ENCODE measurements around the gene BFSP2.

Gene BFSP2

DNA sequence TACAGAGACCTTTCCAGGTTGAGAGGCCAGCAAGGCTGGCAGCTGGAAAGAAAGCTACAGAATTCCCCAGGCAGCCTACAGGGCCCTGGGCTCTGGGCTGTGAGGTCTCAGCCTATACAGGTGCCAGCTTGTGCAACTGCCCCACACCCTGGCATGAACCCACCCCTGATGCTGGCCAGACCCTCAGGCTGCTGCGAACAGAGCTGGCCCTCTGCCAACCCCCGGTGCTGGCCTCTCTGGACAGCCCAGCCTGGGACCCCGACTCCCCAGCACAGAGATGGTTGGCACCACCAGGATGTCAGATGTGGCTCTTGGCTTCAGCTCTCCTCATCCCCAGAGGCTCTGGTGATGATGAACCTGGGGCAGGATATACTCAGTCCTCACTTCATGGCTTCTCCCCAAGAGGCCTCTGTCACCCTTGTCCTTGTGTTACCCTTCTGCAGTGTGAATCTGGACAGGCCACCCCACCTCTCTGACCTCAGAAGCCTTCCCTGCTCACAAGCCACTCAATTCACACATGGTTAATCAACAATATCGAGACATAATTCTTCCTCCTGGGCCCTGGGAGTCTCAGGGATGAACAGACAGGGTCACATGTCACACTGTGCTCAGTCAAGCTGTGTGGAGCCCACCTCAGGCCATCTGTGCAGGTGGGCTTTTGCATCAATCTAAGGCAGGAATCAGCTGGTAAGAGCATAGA lies 11.0 kb upstream of the BFSP2 start:
- no peak for DNase-seq (ENCODE audit: low spot score in 2 of 2)
- no peaks in the 10 kb centered on the region for H3K36me3 ChIP-seq (replicated peaks)
- no peaks in the 10 kb centered on the region for H3K9me3 ChIP-seq
- H3K27me3 ChIP-seq (ENCODE audit: low read depth) = no peaks in the 10 kb centered on the region
- in situ Hi-C loops (cut with MboI; ENCODE audit: low sequenced_read_pairs) = no loop called here
- no peaks in the 10 kb centered on the region for H3K4me1 ChIP-seq
- no peak overlapping the region for H3K4me3 ChIP-seq

DNA sequence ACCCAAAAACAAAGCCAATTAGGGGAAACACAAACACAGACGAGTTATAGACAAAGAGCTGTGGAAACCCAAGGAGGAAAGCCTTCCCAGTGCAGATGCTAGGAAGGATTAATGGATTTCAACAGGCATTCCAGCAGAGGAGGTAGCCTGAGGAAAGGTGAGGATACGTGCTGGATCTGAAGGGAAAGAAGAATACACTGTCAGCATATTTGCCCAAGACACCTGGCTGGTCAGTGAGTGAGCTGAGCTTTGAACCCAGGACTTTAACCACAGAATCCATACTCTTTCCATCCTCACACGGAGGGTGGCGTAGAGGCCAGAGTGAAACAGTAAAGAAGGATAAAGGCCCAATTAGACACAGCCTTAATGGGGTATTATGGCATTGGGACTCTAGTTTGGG lies 9.1 kb upstream of the BFSP2 start:
- no peak for DNase-seq (ENCODE audit: low spot score in 2 of 2)
- H3K27me3 ChIP-seq (ENCODE audit: low read depth) = peaks cover 6% of the 10 kb centered on the region
- H3K36me3 ChIP-seq (replicated peaks) = no peaks in the 10 kb centered on the region
- H3K4me1 ChIP-seq = no peaks in the 10 kb centered on the region
- H3K4me3 ChIP-seq = no peak overlapping the region
- in situ Hi-C loops (cut with MboI; ENCODE audit: low sequenced_read_pairs) = no loop called here
- H3K9me3 ChIP-seq = no peaks in the 10 kb centered on the region

DNA sequence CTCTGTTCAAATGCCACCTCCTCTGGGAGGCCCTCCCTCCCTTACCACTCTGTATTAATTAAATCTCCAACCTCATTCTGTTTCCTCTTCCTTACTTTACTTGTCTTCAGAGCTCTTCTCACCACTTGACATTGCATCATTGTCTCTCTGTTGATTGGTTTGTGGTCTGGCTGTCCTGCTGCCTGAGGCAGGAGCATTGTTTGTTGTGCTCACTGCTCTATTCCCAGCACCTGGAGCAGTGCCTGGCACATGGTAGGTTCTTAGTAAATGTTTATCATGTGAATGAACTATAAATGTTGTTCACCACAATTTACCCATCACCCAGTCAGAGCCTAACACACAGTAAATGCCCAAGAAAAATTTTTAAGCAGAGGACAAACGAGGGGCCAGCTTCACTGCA lies 6.7 kb upstream of the BFSP2 start:
- in situ Hi-C loops (cut with MboI; ENCODE audit: low sequenced_read_pairs) = no loop called here
- Histone ChIP-seq H3K27me3 (ENCODE audit: low read depth) (peaks cover 14% of the 10 kb centered on the region), H3K9me3 (no peaks in the 10 kb centered on the region), H3K4me1 (no peaks in the 10 kb centered on the region), H3K36me3 (replicated peaks) (no peaks in the 10 kb centered on the region), H3K4me3 (no peak overlapping the region)
- DNase-seq (ENCODE audit: low spot score in 2 of 2) = no peak

GRCh38 chr3:133393691-133394474 lies 6.0 kb upstream of the BFSP2 start:
- in situ Hi-C loops (cut with MboI; ENCODE audit: low sequenced_read_pairs) = no loop called here

DNA sequence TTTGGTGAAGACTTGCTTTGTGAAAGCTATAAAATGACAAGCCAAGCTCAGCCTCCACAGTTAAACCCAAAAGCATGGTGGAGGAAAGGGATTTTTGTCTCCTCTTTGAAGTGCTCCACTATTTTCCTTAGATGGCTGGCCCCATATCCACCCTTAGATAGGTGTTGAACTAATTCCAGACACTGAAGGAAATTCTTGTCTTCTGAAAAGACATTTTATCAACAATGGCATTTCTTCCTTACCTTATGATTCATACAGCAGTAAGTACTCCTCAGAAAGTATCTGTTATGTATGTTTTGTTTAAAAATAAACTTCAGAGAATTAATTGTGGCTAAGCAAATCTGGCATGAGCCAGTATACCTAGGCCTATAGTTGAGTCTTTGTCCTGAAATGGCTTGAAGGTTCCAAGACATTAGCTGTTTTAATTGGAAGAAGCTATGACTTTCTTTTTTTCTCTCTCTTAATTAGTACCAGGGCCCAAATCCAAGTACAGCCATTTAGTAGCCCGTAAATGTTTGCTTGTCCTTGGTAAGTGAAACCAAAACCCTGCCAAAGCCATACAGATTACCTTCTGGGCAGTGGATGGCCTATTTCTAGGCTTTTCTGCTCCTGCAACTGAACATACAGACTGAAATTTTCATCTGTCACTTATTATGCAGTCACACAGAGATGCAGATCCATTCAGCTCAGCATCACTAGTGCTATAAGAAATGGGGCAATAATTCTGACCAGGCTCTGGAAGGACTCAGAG lies 5.1 kb upstream of the BFSP2 start:
- H3K9me3 ChIP-seq = no peaks in the 10 kb centered on the region
- DNase-seq (ENCODE audit: low spot score in 2 of 2) = no peak
- H3K4me3 ChIP-seq = no peak overlapping the region
- H3K4me1 ChIP-seq = no peaks in the 10 kb centered on the region
- in situ Hi-C loops (cut with MboI; ENCODE audit: low sequenced_read_pairs) = no loop called here
- H3K27me3 ChIP-seq (ENCODE audit: low read depth) = peaks cover 14% of the 10 kb centered on the region
- no peaks in the 10 kb centered on the region for H3K36me3 ChIP-seq (replicated peaks)

More at GRCh38 chr3:133393691-133394474, 6.0 kb upstream of the BFSP2 start:
- Histone ChIP-seq H3K36me3 (replicated peaks) (no peaks in the 10 kb centered on the region), H3K27me3 (ENCODE audit: low read depth) (peaks cover 14% of the 10 kb centered on the region), H3K4me3 (no peak overlapping the region), H3K4me1 (no peaks in the 10 kb centered on the region), H3K9me3 (no peaks in the 10 kb centered on the region)
- DNase-seq (ENCODE audit: low spot score in 2 of 2) = no peak

- in situ Hi-C loops (cut with MboI; ENCODE audit: low sequenced_read_pairs) = no loop called here
- H3K36me3 ChIP-seq (replicated peaks) = no peaks in the 10 kb centered on the region
These were observed 3.0 kb upstream of the BFSP2 start for GRCh38 chr3:133396906-133397305.

GRCh38 chr3:133401374-133402135 lies 1.7 kb downstream of the BFSP2 start:
- no peak for DNase-seq (ENCODE audit: low spot score in 2 of 2)
- Histone ChIP-seq H3K9me3 (no peaks in the 10 kb centered on the region), H3K36me3 (replicated peaks) (no peaks in the 10 kb centered on the region), H3K4me1 (no peaks in the 10 kb centered on the region), H3K4me3 (no peak overlapping the region), H3K27me3 (ENCODE audit: low read depth) (peaks cover 5% of the 10 kb centered on the region; the same call in 1 of the 2 replicates)
- in situ Hi-C loops (cut with MboI; ENCODE audit: low sequenced_read_pairs) = no loop called here

More at GRCh38 chr3:133396906-133397305, 3.0 kb upstream of the BFSP2 start:
- DNase-seq (ENCODE audit: low spot score in 2 of 2) = no peak
- Histone ChIP-seq H3K4me1 (no peaks in the 10 kb centered on the region), H3K4me3 (no peak overlapping the region), H3K9me3 (no peaks in the 10 kb centered on the region), H3K27me3 (ENCODE audit: low read depth) (peaks cover 14% of the 10 kb centered on the region)

DNA sequence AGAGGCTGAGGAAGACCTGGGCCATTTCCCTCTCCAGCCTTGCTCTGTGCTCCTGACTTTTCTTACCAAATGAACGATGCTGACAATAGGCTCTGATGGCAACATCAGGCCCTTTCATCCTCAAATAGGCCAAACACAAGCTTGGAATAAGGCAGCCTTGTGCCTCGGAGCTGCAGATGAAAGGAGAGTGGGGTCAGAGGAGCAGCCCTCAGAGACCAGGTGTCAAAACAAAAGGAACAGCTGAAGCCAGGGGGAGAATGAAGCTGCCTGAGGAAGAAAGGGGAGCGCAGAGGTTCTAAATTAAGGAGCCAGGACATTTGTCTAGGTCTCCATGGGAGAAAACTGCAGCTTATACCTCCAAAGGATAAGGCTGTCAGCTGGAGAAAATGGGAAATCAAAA lies 5.1 kb downstream of the BFSP2 start:
- Histone ChIP-seq H3K4me3 (no peak overlapping the region), H3K4me1 (no peaks in the 10 kb centered on the region), H3K9me3 (no peaks in the 10 kb centered on the region), H3K36me3 (replicated peaks) (no peaks in the 10 kb centered on the region), H3K27me3 (ENCODE audit: low read depth) (peaks cover 16% of the 10 kb centered on the region)
- in situ Hi-C loops (cut with MboI; ENCODE audit: low sequenced_read_pairs) = no loop called here
- DNase-seq (ENCODE audit: low spot score in 2 of 2) = no peak

DNA sequence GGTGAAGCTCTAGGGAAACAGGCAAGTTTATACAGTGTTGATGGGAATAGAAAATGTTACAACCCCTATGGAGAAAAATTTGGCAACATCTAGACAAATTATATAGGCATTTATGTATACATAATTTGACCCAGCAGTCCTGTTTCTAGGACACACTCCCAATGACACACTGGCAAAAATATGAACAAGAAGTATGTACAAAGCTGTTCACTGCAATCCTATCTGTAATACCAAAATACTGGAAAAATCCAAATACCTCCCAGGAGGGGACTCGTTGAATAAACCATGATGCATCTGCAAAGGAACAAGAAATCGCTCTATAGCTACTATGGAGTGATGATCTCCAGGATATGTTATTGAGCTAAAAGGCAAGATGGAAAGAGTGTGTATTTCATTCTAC lies 8.5 kb downstream of the BFSP2 start:
- in situ Hi-C loops (cut with MboI; ENCODE audit: low sequenced_read_pairs) = no loop called here
- H3K27me3 ChIP-seq (ENCODE audit: low read depth) = peaks cover 25% of the 10 kb centered on the region
- no peak overlapping the region for H3K4me3 ChIP-seq
- DNase-seq (ENCODE audit: low spot score in 2 of 2) = no peak
- no peaks in the 10 kb centered on the region for H3K36me3 ChIP-seq (replicated peaks)
- no peaks in the 10 kb centered on the region for H3K9me3 ChIP-seq
- no peaks in the 10 kb centered on the region for H3K4me1 ChIP-seq

GRCh38 chr3:133408961-133409360 lies 9.1 kb downstream of the BFSP2 start:
- in situ Hi-C loops (cut with MboI; ENCODE audit: low sequenced_read_pairs) = no loop called here
- DNase-seq (ENCODE audit: low spot score in 2 of 2) = no peak

GRCh38 chr3:133410191-133410892 lies 10.5 kb downstream of the BFSP2 start:
- Histone ChIP-seq H3K9me3 (no peaks in the 10 kb centered on the region), H3K4me3 (no peak overlapping the region), H3K36me3 (replicated peaks) (no peaks in the 10 kb centered on the region), H3K4me1 (no peaks in the 10 kb centered on the region), H3K27me3 (ENCODE audit: low read depth) (peaks cover 25% of the 10 kb centered on the region)
- no peak for DNase-seq (ENCODE audit: low spot score in 2 of 2)
- in situ Hi-C loops (cut with MboI; ENCODE audit: low sequenced_read_pairs) = no loop called here

More at GRCh38 chr3:133408961-133409360, 9.1 kb downstream of the BFSP2 start:
- H3K4me3 ChIP-seq = no peak overlapping the region
- H3K4me1 ChIP-seq = no peaks in the 10 kb centered on the region
- no peaks in the 10 kb centered on the region for H3K36me3 ChIP-seq (replicated peaks)
- peaks cover 25% of the 10 kb centered on the region for H3K27me3 ChIP-seq (ENCODE audit: low read depth)
- H3K9me3 ChIP-seq = no peaks in the 10 kb centered on the region

GRCh38 chr3:133412183-133413132 lies 12.6 kb downstream of the BFSP2 start:
- no peaks in the 10 kb centered on the region for H3K36me3 ChIP-seq (replicated peaks)
- H3K27me3 ChIP-seq (ENCODE audit: low read depth) = peaks cover 25% of the 10 kb centered on the region
- no peaks in the 10 kb centered on the region for H3K4me1 ChIP-seq
- H3K9me3 ChIP-seq = no peaks in the 10 kb centered on the region
- no peak for DNase-seq (ENCODE audit: low spot score in 2 of 2)
- H3K4me3 ChIP-seq = no peak overlapping the region
- in situ Hi-C loops (cut with MboI; ENCODE audit: low sequenced_read_pairs) = no loop called here
